OCI-LY7 (cell line): ENCODE results near the gene TUBB6. TPM values are rescaled to one million over a fixed set of nuclear protein-coding genes. Genes with fewer than 3 reads are reported as not detected.

Experiments used
- BruUV-seq: library from RNA; stranded (reverse); fragments of 400-500 nt; replicated peaks from 2 replicates; lab custom pipeline; 2021; lab: Mats Ljungman, UMichigan
- CTCF ChIA-PET: fragments of 300-600 bp; sonication (Branson Sonifier 250); formaldehyde crosslinking; loops from one replicate; lab custom pipeline; 2022; ENCODE audit warnings: antibody characterized with exemption; ENCODE audit not compliant: unreplicated experiment; lab: Charles Lee
- POLR2A ChIA-PET: fragments of 300-600 bp; sonication (Branson Sonifier 250); formaldehyde crosslinking; loops from one replicate; lab custom pipeline; 2022; ENCODE audit warnings: antibody characterized with exemption; lab: Charles Lee
- DNase-seq: peaks from one replicate; pipeline ENCODE4 v3.0.0-alpha.2; 2015; ENCODE audit warnings: low spot score
- H2AFZ ChIP-seq: fragments of 200-600 bp; sonication (generic), shearing (Covaris generic); 2 replicates; pipeline ENCODE4 v1.6.1; 2014; ENCODE audit warnings: mild to moderate bottlenecking, antibody characterized with exemption, low read length, moderate library complexity
- H3K27ac ChIP-seq: fragments of 200-600 bp; sonication (generic); 2 replicates; pipeline ENCODE4 v1.5.1; 2014; ENCODE audit warnings: mixed run types, low read depth, mild to moderate bottlenecking, moderate library complexity, low read length, inconsistent platforms; ENCODE audit not compliant: poor library complexity, severe bottlenecking
- H3K36me3 ChIP-seq: fragments of 200-600 bp; sonication (generic); 2 replicates; pipeline ENCODE4 v1.6.1; 2014; ENCODE audit warnings: mild to moderate bottlenecking, antibody characterized with exemption, low read length, moderate library complexity, mixed read lengths; ENCODE audit not compliant: insufficient read depth
- H3K4me1 ChIP-seq: fragments of 200-600 bp; sonication (generic); 2 replicates; pipeline ENCODE4 v1.5.1; 2014; ENCODE audit warnings: mild to moderate bottlenecking, low read length; ENCODE audit not compliant: insufficient read depth, poor library complexity, severe bottlenecking
- H3K4me2 ChIP-seq: fragments of 200-600 bp; sonication (generic); 2 replicates; pipeline ENCODE4 v1.6.1; 2014; ENCODE audit warnings: mild to moderate bottlenecking, low read length
- H3K4me3 ChIP-seq: fragments of 200-600 bp; sonication (generic); 2 replicates; pipeline ENCODE4 v1.5.1; 2014; ENCODE audit warnings: mild to moderate bottlenecking, low read depth, low read length; ENCODE audit not compliant: poor library complexity, severe bottlenecking
- H3K79me2 ChIP-seq: fragments of 200-600 bp; sonication (generic); 2 replicates; pipeline ENCODE4 v1.6.1; 2016; ENCODE audit warnings: low read depth, mild to moderate bottlenecking, low read length, moderate library complexity, mixed read lengths; ENCODE audit not compliant: insufficient read depth
- H3K9me2 ChIP-seq: fragments of 200-600 bp; sonication (generic); 2 replicates; pipeline ENCODE4 v1.6.1; 2016; ENCODE audit warnings: mild to moderate bottlenecking, low read length, mixed read lengths; ENCODE audit not compliant: insufficient read depth
- H3K9me3 ChIP-seq: fragments of 200-600 bp; sonication (generic); 2 replicates; pipeline ENCODE4 v1.6.1; 2014; ENCODE audit warnings: mild to moderate bottlenecking, mixed run types, low read length, mixed read lengths
- H4K20me1 ChIP-seq: fragments of 200-600 bp; sonication (generic); 2 replicates; pipeline ENCODE4 v1.6.1; 2014; ENCODE audit warnings: mild to moderate bottlenecking, antibody characterized with exemption, low read length, moderate library complexity, mixed read lengths; ENCODE audit not compliant: insufficient read depth
- EZH2phosphoT487 ChIP-seq: fragments of 200-600 bp; sonication (generic); IDR thresholded peaks from 2 replicates; pipeline ENCODE4 v1.6.1; 2018; ENCODE audit warnings: low read depth, borderline replicate concordance, mild to moderate bottlenecking, mixed run types, antibody characterized with exemption, low read length, moderate library complexity, mixed read lengths
- intact Hi-C: fragments of 100-400 bp; cut with micrococcal nuclease; formaldehyde crosslinking; loops from one replicate; pipeline ENCODE4 v1.10.0; 2022; ENCODE audit not compliant: unreplicated experiment
- total RNA-seq, 2 experiments: library from RNA; depleted of rRNA in 1 of 2; stranded (reverse); fragments of >200 nt in 1 of 2; shearing (Covaris generic) in 1 of 2; gene quantifications; 2 replicates each; pipeline ENCODE4 v1.2.3, GENCODE V29; 2014 to 2022
- TF ChIP-seq, protein P1 (sequence below): fragments of 200-600 bp; sonication (generic); conservative IDR thresholded peaks from 2 replicates; pipeline ENCODE4 v1.5.1; 2014; ENCODE audit warnings: mild to moderate bottlenecking, antibody characterized with exemption, low read length, moderate library complexity, mixed read lengths

TUBB6 gene
- total RNA-seq, 2 experiments from 2014 or later = not detected

- Histone ChIP-seq H4K20me1 (no peaks in the 10 kb centered on the region; the same call in 1 of the 2 replicates), H3K9me3 (no peaks in the 10 kb centered on the region), H3K79me2 (no peaks in the 10 kb centered on the region), H3K27ac (no peak overlapping the region), H2AFZ (no peak overlapping the region), H3K36me3 (peaks cover 97% of the 10 kb centered on the region), H3K9me2 (no peaks in the 10 kb centered on the region), H3K4me1 (no peaks in the 10 kb centered on the region), H3K4me3 (no peak overlapping the region), H3K4me2 (no peak overlapping the region)
- intact Hi-C loops = no loop called here
- TF ChIP-seq, protein P1, sequence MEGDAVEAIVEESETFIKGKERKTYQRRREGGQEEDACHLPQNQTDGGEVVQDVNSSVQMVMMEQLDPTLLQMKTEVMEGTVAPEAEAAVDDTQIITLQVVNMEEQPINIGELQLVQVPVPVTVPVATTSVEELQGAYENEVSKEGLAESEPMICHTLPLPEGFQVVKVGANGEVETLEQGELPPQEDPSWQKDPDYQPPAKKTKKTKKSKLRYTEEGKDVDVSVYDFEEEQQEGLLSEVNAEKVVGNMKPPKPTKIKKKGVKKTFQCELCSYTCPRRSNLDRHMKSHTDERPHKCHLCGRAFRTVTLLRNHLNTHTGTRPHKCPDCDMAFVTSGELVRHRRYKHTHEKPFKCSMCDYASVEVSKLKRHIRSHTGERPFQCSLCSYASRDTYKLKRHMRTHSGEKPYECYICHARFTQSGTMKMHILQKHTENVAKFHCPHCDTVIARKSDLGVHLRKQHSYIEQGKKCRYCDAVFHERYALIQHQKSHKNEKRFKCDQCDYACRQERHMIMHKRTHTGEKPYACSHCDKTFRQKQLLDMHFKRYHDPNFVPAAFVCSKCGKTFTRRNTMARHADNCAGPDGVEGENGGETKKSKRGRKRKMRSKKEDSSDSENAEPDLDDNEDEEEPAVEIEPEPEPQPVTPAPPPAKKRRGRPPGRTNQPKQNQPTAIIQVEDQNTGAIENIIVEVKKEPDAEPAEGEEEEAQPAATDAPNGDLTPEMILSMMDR = no peak
- no peak for TF ChIP-seq EZH2phosphoT487
- CTCF ChIA-PET = no interaction called here
- no peak for DNase-seq
- no TSS peak for BruUV-seq
- POLR2A ChIA-PET = no interaction called here
Measured at GRCh38 chr18:12352188-12352587, 44.1 kb downstream of the TUBB6 start.

DNA sequence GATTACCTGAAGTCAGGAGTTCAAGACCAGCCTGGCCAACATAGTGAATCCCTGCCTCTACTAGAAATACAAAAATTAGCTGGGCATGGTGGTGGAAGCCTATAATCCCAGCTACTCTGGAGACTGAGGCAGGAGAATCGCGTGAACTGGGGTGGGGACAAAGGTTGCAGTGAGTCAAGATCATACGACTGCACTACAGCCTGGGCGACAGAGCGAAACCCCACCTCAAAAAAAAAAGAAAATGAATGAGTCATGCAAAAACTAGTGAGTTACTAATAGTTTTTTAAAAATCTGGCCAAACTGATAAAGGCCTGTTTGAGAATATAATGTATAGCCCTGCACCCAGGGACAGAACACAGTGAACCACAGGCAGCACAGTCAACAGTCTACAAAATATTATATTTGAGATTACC, 51.5 kb downstream of the TUBB6 start:
- POLR2A ChIA-PET = interaction anchor here (0.6 kb wide), 1 partner anchor 754 kb away, joined by 5 read pairs; no protein-coding TSS in a partner anchor
- CTCF ChIA-PET = no interaction called here
- intact Hi-C loops = no loop called here

More for the DNA sequence above, 51.5 kb downstream of the TUBB6 start:
- Histone ChIP-seq H3K4me1 (no peaks in the 10 kb centered on the region), H3K9me3 (no peaks in the 10 kb centered on the region), H3K9me2 (no peaks in the 10 kb centered on the region), H3K4me3 (no peak overlapping the region), H3K79me2 (no peaks in the 10 kb centered on the region), H3K27ac (no peak overlapping the region), H3K4me2 (no peak overlapping the region), H4K20me1 (no peaks in the 10 kb centered on the region), H2AFZ (no peak overlapping the region), H3K36me3 (peaks cover 96% of the 10 kb centered on the region)
- TF ChIP-seq EZH2phosphoT487 = no peak
- TF ChIP-seq, protein P1 = no peak
- DNase-seq = no peak
- no TSS peak for BruUV-seq
